DOHH2 (cell line): Measurements from ENCODE around the gene TFF2.

Experiments
- EZH2phosphoT487 ChIP-seq: fragments of 200-600 bp; sonication (generic); IDR thresholded peaks from 2 replicates; pipeline ENCODE4 v1.6.1; 2017; ENCODE audit warnings: borderline replicate concordance, mild to moderate bottlenecking, antibody characterized with exemption, low read length, moderate library complexity, mixed read lengths
- TF ChIP-seq, protein P1 (sequence below): fragments of 200-600 bp; sonication (generic); IDR thresholded peaks from one replicate; pipeline ENCODE4 v1.5.1; 2014; ENCODE audit warnings: antibody characterized with exemption, mild to moderate bottlenecking, low read depth, low read length; ENCODE audit not compliant: poor library complexity, severe bottlenecking

- TF ChIP-seq, protein P1, sequence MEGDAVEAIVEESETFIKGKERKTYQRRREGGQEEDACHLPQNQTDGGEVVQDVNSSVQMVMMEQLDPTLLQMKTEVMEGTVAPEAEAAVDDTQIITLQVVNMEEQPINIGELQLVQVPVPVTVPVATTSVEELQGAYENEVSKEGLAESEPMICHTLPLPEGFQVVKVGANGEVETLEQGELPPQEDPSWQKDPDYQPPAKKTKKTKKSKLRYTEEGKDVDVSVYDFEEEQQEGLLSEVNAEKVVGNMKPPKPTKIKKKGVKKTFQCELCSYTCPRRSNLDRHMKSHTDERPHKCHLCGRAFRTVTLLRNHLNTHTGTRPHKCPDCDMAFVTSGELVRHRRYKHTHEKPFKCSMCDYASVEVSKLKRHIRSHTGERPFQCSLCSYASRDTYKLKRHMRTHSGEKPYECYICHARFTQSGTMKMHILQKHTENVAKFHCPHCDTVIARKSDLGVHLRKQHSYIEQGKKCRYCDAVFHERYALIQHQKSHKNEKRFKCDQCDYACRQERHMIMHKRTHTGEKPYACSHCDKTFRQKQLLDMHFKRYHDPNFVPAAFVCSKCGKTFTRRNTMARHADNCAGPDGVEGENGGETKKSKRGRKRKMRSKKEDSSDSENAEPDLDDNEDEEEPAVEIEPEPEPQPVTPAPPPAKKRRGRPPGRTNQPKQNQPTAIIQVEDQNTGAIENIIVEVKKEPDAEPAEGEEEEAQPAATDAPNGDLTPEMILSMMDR = no peak
- TF ChIP-seq EZH2phosphoT487 = no peak
Measured at GRCh38 chr21:42352441-42353095, 1.8 kb upstream of the TFF2 start.
